Activated CD4-positive, alpha-beta T cell treated with anti-CD3 and anti-CD28 coated beads, Interleukin-2, amount 10 ng/mL, durations not matched to agents 24 days and 14 days (primary cell): Measurements from ENCODE around the gene TMEM33. TPM values are rescaled to one million over a fixed set of nuclear protein-coding genes. Genes with fewer than 3 reads are reported as not detected.

Source experiments
- DNase-seq: peaks from one replicate; pipeline ENCODE4 v3.0.0; 2022
- H3K27ac Mint-ChIP-seq: one replicate; pipeline ENCODE4 v1.8.0; 2022; ENCODE audit warnings: mild to moderate bottlenecking, mixed read lengths
- H3K27me3 Mint-ChIP-seq: one replicate; pipeline ENCODE4 v1.8.0; 2022; ENCODE audit warnings: mixed read lengths
- H3K36me3 Mint-ChIP-seq: one replicate; pipeline ENCODE4 v1.8.0; 2022; ENCODE audit warnings: low read depth, mild to moderate bottlenecking, mixed read lengths
- H3K4me1 Mint-ChIP-seq: one replicate; pipeline ENCODE4 v1.8.0; 2021; ENCODE audit warnings: mixed read lengths
- H3K4me3 Mint-ChIP-seq: one replicate; pipeline ENCODE4 v1.8.0; 2022; ENCODE audit warnings: mild to moderate bottlenecking, moderate library complexity, mixed read lengths
- H3K9me3 Mint-ChIP-seq: one replicate; pipeline ENCODE4 v1.8.0; 2021; ENCODE audit warnings: mixed read lengths
- intact Hi-C: fragments of 100-400 bp; cut with micrococcal nuclease; formaldehyde crosslinking; loops from one replicate; pipeline ENCODE4 v1.15.1; 2023
- total RNA-seq: library from RNA; stranded (reverse); gene quantifications from 2 replicates; pipeline ENCODE4 v1.2.3, GENCODE V29; 2022

The TMEM33 gene
- total RNA-seq, 1 donor from 2014 or later, result 102 TPM

DNA sequence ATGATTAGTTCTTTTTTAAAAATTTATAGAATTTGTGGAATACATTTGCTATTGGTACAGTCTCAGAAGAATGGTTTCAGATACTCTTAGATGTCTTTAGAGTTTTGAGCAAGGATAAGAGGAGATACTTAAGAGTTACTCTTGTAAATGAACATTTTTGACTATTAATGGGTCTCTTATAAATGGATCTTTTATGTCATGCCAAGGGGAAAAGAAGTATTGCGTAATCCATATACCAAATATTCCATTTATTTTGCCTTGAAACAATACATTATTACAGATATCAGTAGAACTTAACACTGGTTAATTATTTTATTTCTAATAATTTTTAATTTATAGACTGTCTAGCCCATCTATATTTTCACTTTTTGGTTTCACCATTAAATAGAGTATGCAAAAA, 29.2 kb downstream of the TMEM33 start:
- Mint-ChIP-seq H3K4me1 (no peaks in the 10 kb centered on the region), H3K27ac (no peak overlapping the region), H3K9me3 (peaks cover 5% of the 10 kb centered on the region), H3K4me3 (no peak overlapping the region), H3K27me3 (no peaks in the 10 kb centered on the region), H3K36me3 (peaks cover 4% of the 10 kb centered on the region)
- intact Hi-C loops, result no loop called here
- no peak for DNase-seq

DNA sequence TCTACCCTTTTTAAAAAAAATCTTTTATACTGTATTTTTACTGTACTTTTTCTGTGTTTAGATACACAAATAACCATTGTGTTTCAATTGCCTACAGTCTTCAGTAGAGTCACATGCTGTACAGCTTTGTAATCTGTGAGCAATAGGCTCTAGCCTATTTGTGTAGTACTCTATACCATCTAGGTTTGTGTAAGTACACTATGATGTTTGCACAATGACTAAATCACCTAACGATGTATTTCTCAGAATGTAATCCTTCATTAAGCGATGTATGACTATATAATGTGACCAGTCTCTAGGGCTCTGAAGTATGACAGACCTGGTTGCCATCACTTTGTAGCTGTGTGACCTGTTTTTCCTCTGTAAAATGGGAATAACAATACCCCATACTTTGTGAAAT, 32.2 kb downstream of the TMEM33 start:
- no peak overlapping the region for H3K4me3 Mint-ChIP-seq
- H3K27ac Mint-ChIP-seq, result no peak overlapping the region
- peaks cover 5% of the 10 kb centered on the region for H3K9me3 Mint-ChIP-seq
- H3K36me3 Mint-ChIP-seq, result peaks cover 2% of the 10 kb centered on the region
- intact Hi-C loops, result no loop called here
- no peak for DNase-seq
- no peaks in the 10 kb centered on the region for H3K27me3 Mint-ChIP-seq
- H3K4me1 Mint-ChIP-seq, result no peaks in the 10 kb centered on the region

DNA sequence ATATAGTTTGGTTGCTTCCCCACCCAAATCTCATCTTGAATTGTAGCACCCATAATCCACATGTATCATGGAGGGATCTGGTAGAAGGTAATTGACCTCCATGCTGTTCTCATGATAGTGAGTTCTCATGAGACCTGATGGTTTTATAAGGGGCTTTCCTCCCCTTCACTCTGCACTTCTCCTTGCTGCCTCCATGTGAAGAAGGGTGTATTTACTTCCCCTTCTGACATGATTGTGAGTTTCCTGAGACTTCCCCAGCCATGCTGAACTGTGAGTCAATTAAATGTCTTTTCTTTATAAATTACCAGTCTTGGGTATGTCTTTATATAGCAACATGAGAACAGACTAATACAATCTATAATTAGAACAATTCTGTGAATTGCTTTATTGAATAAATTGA, 34.4 kb downstream of the TMEM33 start:
- intact Hi-C loops, result no loop called here
- no peak for DNase-seq
- Mint-ChIP-seq H3K9me3 (peaks cover 5% of the 10 kb centered on the region), H3K27ac (no peak overlapping the region), H3K36me3 (peaks cover 2% of the 10 kb centered on the region), H3K4me3 (no peak overlapping the region), H3K27me3 (no peaks in the 10 kb centered on the region), H3K4me1 (no peaks in the 10 kb centered on the region)

DNA sequence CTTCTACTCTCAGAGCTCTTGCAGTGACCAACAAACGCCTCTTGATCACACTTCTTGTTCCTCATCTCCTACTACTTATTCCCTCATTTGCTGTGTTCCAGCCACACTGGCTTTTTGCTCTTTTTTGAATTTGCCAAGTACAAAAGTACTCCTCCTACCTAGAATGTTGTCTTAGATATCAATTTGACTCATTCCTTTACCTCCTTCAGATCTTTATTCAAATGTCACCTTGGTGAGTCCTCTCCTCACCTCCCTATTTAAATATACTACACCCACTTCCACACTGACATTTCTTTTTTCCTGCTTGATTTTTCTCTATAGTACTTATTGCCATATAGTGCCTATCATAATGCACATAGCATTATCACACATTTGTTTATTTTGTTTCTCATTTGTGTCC, 40.1 kb downstream of the TMEM33 start:
- no peaks in the 10 kb centered on the region for H3K36me3 Mint-ChIP-seq
- intact Hi-C loops, result no loop called here
- H3K9me3 Mint-ChIP-seq, result no peaks in the 10 kb centered on the region

GRCh38 chr4:41976775-41977516, 41.7 kb downstream of the TMEM33 start:
- Mint-ChIP-seq H3K36me3 (no peaks in the 10 kb centered on the region), H3K4me1 (peaks cover 5% of the 10 kb centered on the region), H3K27me3 (no peaks in the 10 kb centered on the region), H3K4me3 (no peak overlapping the region), H3K9me3 (no peaks in the 10 kb centered on the region), H3K27ac (no peak overlapping the region)
- intact Hi-C loops, result no loop called here
- no peak for DNase-seq

More for the DNA sequence above, 40.1 kb downstream of the TMEM33 start:
- peaks cover 5% of the 10 kb centered on the region for H3K4me1 Mint-ChIP-seq
- H3K27me3 Mint-ChIP-seq, result no peaks in the 10 kb centered on the region
- no peak for DNase-seq
- no peak overlapping the region for H3K4me3 Mint-ChIP-seq
- no peak overlapping the region for H3K27ac Mint-ChIP-seq

DNA sequence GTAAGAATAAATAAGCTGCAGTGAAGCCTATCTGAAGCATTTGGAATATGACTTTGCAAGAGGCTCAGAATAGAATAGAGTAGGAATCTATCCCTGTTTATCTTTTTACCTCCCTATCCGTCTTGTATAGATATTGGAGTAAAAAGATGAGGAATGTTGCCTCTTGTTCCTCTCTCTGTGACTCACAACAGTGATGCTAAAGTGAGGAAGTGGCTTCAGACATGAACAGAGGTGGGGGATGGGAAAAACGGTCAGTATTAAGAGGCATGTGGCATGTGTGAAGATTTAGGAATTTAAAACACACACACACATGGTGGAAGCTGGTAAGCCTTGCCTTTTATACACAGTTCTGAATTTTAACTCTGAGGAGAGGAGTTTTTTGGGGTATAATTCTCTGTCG, 42.5 kb downstream of the TMEM33 start:
- H3K4me1 Mint-ChIP-seq, result peaks cover 5% of the 10 kb centered on the region
- H3K9me3 Mint-ChIP-seq, result no peaks in the 10 kb centered on the region
- intact Hi-C loops, result no loop called here
- no peaks in the 10 kb centered on the region for H3K27me3 Mint-ChIP-seq
- H3K36me3 Mint-ChIP-seq, result no peaks in the 10 kb centered on the region
- no peak overlapping the region for H3K27ac Mint-ChIP-seq
- no peak overlapping the region for H3K4me3 Mint-ChIP-seq
- no peak for DNase-seq

DNA sequence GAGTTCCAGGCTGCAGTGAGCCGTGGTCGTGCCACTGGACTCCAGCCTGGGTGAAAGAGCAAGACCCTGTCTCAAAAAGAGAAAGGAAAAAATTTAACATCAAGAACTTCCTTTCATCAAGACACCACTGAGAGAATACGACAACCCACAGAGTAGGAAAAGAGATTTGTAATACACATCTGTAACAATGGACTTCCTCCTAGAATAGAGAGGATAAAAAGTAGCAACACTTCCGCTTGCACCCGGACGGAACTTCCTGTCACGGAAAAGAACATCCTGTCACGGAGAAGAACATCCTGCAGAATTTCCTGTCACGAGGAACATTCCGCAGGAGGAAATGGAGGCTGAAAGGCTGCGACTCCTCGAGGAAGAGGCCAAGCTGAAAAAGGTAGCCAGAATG, 46.2 kb downstream of the TMEM33 start, which contains the start of gene DCAF4L1:
Gene DCAF4L1 (plus strand): TSS at position 301 of the 400 bp plus-strand sequence. CDS start 37 bp downstream, at position 338.
- no peak within 1 kb of the TSS for H3K27ac Mint-ChIP-seq

GRCh38 chr4:41982716-41983115, 47.5 kb downstream of the TMEM33 start:
- H3K27ac Mint-ChIP-seq, result no peak overlapping the region
- H3K36me3 Mint-ChIP-seq, result no peaks in the 10 kb centered on the region
- H3K4me3 Mint-ChIP-seq, result no peak overlapping the region
- H3K27me3 Mint-ChIP-seq, result peaks cover 6% of the 10 kb centered on the region
- H3K4me1 Mint-ChIP-seq, result peaks cover 7% of the 10 kb centered on the region
- intact Hi-C loops, result no loop called here
- DNase-seq, result no peak
- H3K9me3 Mint-ChIP-seq, result no peaks in the 10 kb centered on the region

More for the DNA sequence above, 46.2 kb downstream of the TMEM33 start, which contains the start of gene DCAF4L1:
- intact Hi-C loops, result no loop called here
- no peaks in the 10 kb centered on the region for H3K9me3 Mint-ChIP-seq
- H3K36me3 Mint-ChIP-seq, result no peaks in the 10 kb centered on the region
- DNase-seq, result no peak
- H3K4me3 Mint-ChIP-seq, result no peak within 1 kb of the TSS
- H3K27me3 Mint-ChIP-seq, result peaks cover 6% of the 10 kb centered on the region
- H3K4me1 Mint-ChIP-seq, result peaks cover 7% of the 10 kb centered on the region

DNA sequence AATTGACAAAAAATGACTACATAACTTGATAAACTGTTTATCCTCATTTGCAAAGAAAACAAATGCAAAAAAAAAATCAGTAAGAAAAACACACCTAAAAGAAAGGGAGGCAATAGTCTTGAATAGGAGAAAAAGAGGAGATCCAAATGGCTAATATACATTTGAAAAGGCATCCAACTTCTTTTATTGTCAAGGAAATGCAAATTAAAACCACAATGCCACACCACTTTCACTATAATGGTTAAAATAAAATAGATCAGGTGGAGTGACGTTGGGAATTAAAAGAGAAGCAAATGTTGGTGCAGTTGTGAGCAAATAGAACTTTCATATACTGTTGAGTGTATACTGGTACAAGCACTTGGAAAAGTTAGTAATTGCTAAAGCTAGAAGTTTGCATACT, 49.9 kb downstream of the TMEM33 start:
- no peak for DNase-seq
- Mint-ChIP-seq H3K36me3 (no peaks in the 10 kb centered on the region), H3K4me3 (no peak overlapping the region), H3K27ac (no peak overlapping the region), H3K27me3 (peaks cover 6% of the 10 kb centered on the region), H3K9me3 (no peaks in the 10 kb centered on the region), H3K4me1 (peaks cover 15% of the 10 kb centered on the region)
- intact Hi-C loops, result no loop called here

- H3K36me3 Mint-ChIP-seq, result peaks cover 5% of the 10 kb centered on the region
- H3K9me3 Mint-ChIP-seq, result no peaks in the 10 kb centered on the region
- no peaks in the 10 kb centered on the region for H3K27me3 Mint-ChIP-seq
- H3K4me3 Mint-ChIP-seq, result peak overlapping the region; percentile 99
- intact Hi-C loops, result loop anchor here (1.0 kb wide), 1 partner anchor 55 kb away; the partner anchor contains the start of gene TMEM33
- peaks cover 24% of the 10 kb centered on the region for H3K4me1 Mint-ChIP-seq
- peak overlapping the region; percentile 94 for H3K27ac Mint-ChIP-seq
- DNase-seq, result no peak
Measured at GRCh38 chr4:41989994-41990364, 54.8 kb downstream of the TMEM33 start.

DNA sequence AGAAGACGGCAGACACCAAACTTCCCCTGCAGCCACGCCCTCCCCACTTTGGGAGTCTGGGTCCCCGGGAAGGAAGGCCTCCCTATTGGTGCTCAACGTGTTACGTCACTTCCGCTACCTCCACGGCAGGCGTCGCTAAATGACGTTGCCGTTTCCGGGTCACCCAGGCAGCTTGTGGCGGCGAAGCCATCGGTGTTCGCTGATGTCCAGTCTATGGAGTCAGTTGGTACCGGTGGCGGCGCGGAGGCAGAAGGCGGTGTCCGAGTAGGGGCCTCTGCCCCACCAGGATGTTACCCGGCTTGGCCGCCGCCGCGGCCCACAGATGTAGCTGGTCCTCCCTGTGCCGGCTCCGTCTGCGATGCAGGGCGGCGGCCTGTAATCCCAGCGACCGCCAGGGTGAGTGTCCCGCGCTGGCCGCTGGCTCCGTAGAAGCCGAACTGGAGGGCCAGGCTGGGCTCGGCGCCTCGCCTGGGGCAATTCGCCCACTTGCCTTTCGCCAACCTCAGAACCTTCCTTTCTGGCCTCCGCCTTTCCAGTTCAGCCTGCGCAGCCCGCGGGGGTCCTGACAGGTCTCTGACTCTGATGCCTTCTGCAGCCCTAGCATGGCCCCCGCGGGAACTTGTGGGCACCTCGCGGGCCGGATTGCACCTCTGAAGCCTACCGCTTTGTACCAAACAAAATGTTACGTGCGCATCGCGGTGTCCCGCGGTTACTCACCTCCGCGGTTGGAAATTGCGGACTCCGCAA, 55.3 kb downstream of the TMEM33 start, which contains the start of gene SLC30A9:
Gene SLC30A9 (plus strand): TSS at position 166 of the 747 bp plus-strand sequence. CDS start 122 bp downstream, at position 288.
- peak; percentile 98 for DNase-seq
- peaks cover 22% of the 10 kb centered on the region for H3K4me1 Mint-ChIP-seq
- H3K27me3 Mint-ChIP-seq, result no peaks in the 10 kb centered on the region
- peak within 1 kb of the TSS; percentile 99 for H3K4me3 Mint-ChIP-seq
- H3K27ac Mint-ChIP-seq, result peak within 1 kb of the TSS; percentile 94
- H3K9me3 Mint-ChIP-seq, result no peaks in the 10 kb centered on the region
- intact Hi-C loops, result loop anchor here (1.0 kb wide), 1 partner anchor 55 kb away; the partner anchor contains the start of gene TMEM33
- peaks cover 5% of the 10 kb centered on the region for H3K36me3 Mint-ChIP-seq

DNA sequence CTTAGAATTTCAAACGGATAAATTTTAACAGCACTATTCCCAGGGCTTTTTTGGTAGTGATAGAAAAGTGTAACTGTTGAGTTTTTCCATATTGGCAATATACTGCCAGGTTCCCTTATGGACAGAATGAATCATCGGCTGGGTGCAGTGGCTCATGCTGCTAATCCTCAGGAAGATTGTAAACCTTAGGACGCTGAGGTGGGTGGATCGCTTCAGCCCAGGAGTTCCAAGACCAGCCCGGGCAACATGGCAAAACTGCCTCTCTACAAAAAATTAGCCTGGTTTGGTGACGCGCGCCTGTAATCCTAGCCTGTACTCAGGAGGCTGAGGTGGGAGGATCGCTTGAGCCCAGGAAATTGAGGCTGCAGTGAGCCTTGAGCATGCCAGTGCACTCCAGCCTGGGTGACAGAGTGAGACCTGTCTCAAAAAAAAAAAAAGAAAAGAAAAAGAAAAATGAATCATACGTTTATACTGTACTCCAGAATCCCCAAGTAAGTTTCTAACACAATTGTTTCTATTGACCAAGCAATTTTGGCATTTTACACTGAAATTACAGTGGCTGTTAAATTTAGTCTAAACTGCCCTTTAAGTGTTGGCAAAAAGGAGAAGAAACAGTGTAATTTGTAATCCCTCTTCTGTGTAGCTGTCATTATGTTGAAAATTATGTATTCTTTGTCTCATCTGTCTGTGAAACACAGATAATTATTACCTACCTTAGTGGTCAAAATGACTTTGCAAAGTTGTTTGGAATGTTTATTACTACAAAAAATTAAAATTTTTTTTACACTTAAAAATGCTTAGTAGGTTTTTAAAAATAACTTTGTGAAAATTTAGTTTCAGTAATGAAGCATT, 56.9 kb downstream of the TMEM33 start:
- peak overlapping the region; percentile 99 for H3K4me3 Mint-ChIP-seq
- H3K36me3 Mint-ChIP-seq, result peaks cover 7% of the 10 kb centered on the region
- no peak for DNase-seq
- intact Hi-C loops, result no loop called here
- no peak overlapping the region for H3K27ac Mint-ChIP-seq
- no peaks in the 10 kb centered on the region for H3K27me3 Mint-ChIP-seq
- no peaks in the 10 kb centered on the region for H3K9me3 Mint-ChIP-seq
- peaks cover 22% of the 10 kb centered on the region for H3K4me1 Mint-ChIP-seq

- H3K9me3 Mint-ChIP-seq, result no peaks in the 10 kb centered on the region
- no peak overlapping the region for H3K4me3 Mint-ChIP-seq
- no peak overlapping the region for H3K27ac Mint-ChIP-seq
- no peak for DNase-seq
- H3K27me3 Mint-ChIP-seq, result no peaks in the 10 kb centered on the region
- H3K4me1 Mint-ChIP-seq, result peaks cover 25% of the 10 kb centered on the region
- H3K36me3 Mint-ChIP-seq, result peaks cover 10% of the 10 kb centered on the region
- intact Hi-C loops, result no loop called here
Measured at GRCh38 chr4:41992967-41993857, 58.0 kb downstream of the TMEM33 start.
